PC-9 (cell line): Measurements from ENCODE around the gene CDH1.
A peak's percentile ranks its signal among the peaks of the same experiment; 100 is the strongest.

ENCODE experiments used
- EZH2 ChIP-seq: fragments of 200-600 bp; sonication (generic); IDR thresholded peaks from 2 replicates; pipeline ENCODE4 v1.8.0; 2017; ENCODE audit warnings: antibody characterized with exemption, low read depth
- TF ChIP-seq, protein P1 (sequence below): fragments of 200-600 bp; sonication (generic); conservative IDR thresholded peaks from 2 replicates; pipeline ENCODE4 v1.6.1; 2017; ENCODE audit warnings: mixed run types, antibody characterized with exemption, mild to moderate bottlenecking, moderate library complexity

- TF ChIP-seq, protein P1, sequence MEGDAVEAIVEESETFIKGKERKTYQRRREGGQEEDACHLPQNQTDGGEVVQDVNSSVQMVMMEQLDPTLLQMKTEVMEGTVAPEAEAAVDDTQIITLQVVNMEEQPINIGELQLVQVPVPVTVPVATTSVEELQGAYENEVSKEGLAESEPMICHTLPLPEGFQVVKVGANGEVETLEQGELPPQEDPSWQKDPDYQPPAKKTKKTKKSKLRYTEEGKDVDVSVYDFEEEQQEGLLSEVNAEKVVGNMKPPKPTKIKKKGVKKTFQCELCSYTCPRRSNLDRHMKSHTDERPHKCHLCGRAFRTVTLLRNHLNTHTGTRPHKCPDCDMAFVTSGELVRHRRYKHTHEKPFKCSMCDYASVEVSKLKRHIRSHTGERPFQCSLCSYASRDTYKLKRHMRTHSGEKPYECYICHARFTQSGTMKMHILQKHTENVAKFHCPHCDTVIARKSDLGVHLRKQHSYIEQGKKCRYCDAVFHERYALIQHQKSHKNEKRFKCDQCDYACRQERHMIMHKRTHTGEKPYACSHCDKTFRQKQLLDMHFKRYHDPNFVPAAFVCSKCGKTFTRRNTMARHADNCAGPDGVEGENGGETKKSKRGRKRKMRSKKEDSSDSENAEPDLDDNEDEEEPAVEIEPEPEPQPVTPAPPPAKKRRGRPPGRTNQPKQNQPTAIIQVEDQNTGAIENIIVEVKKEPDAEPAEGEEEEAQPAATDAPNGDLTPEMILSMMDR: peak; percentile 69
- TF ChIP-seq EZH2: no peak
These were observed 29.5 kb upstream of the CDH1 start for GRCh38 chr16:68707340-68708152.
